ENCODE results near the gene TOB1.

GRCh38 chr17:50868140-50868438 lies 1.9 kb upstream of the TOB1 start:
- no peak for TF ChIP-seq CTCF (conservative IDR thresholded peaks at IDR 0.05 in 1 of 2, IDR thresholded peaks at IDR 0.05 in 1 of 2; ENCODE audit: low read depth in 1 of 2, low read length in 2 of 2)
- no peak for TF ChIP-seq EZH2 (IDR thresholded peaks at IDR 0.05; ENCODE audit: low read length, missing control alignments)

All from fibroblast of lung (primary cell).